Fibroblast of skin of right quadriceps (primary cell): ENCODE results near the gene CEACAM18.
"Not testable (repeated sequence)": the region's sequence is repeated elsewhere in the genome, so short reads cannot be mapped to it uniquely, and the experiment has no call there.

Source experiments
- DNase-seq: peaks from one replicate; pipeline ENCODE4 v3.0.0-alpha.2; 2013

Gene CEACAM18

DNA sequence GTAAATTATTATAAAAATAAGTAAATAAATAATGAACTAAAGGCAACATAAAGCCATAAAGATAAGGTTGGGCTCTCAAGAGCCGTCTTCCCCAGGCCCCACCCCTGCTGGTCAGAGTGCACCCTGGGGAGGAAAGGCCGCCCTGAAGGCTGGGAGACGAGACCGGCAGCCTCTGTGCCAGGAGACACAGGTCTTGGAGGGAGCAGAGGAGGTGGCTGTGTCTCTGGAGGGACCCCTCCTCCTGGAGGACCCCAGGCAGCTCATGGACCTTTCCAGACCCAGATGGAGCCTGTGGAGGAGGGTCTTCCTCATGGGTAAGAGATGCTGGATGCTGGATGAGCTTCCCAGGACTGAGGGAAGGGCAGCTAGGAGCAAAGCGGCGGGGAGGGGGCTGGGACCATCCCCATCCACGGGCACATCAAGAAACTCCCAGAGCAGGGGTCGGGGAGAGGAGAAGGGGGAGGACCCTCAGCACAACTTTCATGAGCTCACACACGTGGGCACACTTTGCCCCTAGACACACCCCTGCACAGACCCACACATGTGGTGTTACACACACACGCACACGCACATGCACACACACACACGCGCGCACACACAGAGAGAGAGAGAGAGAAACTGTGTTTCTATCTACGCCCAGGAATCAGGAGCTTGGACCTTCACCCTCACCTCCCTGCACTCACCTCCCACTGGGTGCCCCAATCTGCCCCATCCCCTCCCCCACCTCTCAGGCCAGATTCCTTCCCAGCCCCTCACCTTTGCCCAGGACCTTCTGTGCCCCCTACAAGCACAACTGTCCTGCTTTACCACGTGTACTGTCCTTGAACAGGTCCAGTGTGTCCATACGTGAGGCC lies at the start of gene CEACAM18:
Gene CEACAM18, plus strand, starts transcription at position 159 of the 854 bp plus-strand sequence.
- DNase-seq: no peak

DNA sequence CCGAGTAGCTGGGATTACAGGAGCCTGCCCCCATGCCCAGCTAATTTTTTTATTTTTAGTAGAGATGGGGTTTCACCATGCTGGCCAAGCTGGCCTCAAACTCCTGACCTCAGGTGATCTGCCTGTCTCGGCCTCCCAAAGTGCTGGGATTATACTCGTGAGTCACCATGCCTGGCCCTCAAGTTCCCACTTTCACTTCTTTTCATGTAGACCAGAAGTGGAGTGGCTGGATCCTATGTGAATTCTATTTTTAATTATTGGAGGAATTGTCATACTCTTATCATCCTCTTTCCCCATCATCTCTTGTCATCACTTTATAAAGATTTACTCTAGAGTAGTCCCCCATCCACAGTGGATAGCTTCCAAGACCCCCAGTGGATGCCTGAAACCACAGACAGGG lies 48.1 kb upstream of the CEACAM18 start:
- no peak for DNase-seq

DNA sequence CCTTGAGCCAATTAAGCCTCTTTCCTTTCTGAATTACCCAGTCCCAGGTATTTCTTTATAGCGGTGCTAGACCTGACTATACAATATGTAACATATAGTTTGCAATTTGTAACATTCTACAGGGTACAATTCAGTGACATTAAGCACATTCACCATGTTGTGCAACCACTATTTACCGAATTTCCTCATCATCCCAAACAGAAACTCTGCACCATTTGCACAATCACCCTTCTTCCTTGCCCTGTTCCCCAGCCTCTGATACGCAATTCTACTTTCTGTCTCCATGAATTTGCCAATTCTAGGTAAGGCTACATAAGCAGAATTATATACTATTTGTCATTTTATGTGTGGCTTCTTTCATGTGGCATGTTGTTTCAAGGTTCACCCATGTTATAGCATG lies 47.2 kb upstream of the CEACAM18 start:
- no peak for DNase-seq

DNA sequence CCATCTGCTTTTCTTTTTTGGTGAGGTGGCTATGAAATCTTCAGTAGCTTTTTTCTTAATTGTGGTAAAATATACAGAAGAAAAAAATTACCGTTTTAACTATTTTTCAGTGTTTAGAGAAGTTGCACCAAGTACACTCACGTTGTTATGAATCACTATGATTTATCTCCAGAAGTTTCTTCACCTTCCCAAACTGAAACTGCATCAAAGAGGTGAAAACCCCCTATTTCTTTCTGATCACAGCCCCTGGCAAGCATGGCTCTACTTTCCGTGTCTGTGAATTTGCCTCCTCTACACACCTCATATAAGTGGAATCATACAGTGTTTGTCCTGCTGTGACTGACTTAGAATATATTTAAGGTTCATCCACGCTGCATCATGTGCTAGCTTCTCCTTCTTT lies 45.3 kb upstream of the CEACAM18 start:
- DNase-seq: no peak

DNA sequence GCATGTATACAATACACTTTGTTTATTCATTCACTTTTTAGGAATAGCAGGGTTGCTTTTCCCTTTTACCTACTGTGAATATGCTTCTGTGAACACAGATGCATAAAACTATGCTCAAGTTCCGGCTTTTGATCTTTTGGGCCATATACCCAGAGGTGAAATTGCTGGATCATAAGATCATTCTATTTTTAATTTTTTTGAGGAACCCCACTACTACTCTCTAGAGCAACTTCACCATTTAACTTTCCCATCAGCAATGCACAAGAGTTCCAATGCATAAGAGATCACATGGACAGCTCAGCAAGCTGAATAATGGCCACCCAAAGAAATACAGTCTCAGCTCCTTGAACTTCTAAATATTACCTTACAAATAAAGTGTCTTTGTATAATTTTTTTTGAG lies 43.9 kb upstream of the CEACAM18 start:
- no peak for DNase-seq

DNA sequence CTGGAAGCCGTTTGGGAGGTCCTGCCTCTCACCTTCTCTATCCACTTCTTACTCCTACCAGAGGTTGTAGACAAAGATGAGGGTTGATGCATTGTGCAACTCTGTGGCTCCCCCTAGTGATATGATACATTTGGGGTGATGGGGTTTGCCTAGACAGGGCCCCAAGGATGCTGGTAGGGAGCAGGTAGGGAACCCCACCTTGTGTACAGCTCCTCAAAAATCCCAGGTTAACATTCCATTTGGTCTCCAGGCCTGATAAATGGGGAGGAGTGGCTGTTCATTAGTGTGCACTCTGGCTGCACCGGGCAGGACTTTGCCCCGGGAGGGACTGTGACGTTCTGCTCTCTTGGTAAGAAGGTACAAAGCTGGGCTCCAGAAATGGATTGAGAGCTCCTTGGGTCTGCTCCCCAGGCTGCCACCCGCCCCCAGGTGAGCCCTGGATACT lies 39.3 kb upstream of the CEACAM18 start:
- no peak for DNase-seq

DNA sequence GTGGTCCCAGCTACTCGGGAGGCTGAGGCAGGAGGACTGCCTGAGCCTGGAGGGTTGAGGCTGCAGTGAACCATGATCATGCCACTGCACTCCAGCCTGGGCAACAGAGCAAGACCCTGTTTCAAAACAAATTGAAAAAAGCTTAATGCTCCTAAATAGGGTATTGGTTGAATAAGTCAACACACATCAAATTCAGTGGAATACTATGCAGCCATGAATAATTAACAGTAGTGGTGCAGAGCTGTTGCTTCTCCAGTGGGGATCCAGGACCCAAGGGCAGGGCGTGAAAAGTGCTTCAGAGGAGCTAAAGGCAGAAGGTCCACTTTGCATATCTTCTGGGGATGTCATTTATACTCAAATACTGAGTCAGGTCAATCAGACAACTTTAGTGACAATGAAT lies 38.3 kb upstream of the CEACAM18 start:
- no peak for DNase-seq

DNA sequence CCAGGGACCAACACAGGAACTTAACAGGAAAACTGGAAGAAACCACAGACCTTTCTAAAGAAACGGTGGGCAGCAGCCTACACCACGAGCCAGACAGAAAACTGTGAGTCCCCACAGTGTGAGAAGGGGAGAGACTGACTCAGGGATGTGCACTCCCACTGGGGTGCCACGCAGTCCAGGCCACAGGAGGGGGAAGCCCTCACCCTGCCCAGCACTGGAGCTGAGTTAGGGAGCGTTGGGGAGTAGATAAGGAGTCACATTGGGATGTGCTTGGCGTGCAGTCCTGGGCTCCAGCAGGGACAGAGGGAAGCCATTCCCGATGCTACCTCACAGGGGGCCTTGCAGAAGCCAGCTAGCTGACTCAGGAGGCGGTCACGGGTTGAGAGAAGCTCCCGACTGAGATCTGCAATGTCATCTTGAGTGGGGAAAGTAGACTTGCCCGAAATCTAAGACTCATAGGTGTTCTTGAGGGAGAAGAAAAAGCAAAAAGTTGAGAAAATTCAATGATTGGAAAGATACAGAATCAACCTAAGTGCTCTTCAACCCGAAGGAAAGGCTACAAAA lies 37.4 kb upstream of the CEACAM18 start:
- DNase-seq: no peak

DNA sequence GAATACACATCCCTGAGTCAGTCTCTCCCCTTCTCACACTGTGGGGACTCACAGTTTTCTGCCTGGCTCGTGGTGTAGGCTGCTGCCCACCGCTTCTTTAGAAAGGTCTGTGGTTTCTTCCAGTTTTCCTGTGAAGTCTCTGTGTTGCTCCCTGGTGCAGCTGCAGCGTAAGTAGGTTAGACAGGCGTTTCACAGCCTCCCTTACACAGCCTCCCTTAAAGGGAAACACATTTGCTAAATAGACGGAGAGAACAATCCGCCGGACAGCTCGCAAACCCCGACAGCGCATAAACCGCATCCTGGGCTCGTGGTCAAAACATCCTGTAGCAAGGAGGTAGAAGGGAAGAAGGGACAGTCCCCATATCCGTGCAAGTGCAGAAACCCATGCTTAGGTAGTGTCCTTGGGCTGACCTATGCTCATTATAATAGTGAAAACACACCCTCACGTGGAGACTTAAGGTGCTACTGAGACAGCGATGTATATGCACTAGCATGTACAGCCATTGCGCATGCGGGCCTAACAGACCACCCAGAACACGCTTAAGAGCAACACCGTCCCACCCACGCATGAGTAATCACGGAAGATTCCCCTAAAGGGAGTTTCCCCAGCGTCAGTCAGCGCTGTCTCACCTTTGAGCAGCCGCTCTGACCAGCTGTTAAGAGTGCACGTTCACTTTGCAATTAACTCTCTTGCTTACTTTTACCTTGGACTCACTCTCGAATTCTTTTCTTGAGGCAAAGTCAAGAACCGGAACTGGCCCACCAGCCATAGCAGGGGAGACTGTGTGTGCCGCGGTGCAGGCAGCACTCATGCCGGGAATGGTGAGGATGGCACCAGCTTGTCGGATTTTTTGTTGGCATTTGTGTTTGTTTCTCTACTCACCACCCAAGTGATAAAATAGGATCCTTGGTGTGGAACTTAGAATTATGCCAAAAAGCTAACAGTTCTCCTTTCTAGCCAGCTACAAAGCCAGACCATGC lies 36.6 kb upstream of the CEACAM18 start:
- no peak for DNase-seq

DNA sequence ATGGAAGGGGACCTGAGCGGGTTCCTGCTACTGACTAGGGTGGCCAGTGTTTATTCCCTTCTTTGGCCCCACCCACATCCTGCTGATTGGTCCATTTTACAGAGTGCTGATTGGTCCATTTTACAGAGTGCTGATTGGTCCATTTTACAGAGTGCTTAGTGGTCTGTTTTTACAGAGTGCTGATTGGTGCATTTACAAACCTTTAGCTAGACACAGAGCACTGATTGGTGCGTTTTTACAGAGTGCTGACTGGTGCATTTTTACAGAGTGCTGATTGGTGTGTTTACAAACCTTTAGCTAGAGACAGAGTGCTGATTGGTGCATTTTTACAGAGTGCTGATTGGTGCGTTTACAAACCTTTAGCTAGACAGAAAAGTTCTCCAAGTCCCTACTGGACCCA lies 30.8 kb upstream of the CEACAM18 start:
- DNase-seq: not testable (repeated sequence)

DNA sequence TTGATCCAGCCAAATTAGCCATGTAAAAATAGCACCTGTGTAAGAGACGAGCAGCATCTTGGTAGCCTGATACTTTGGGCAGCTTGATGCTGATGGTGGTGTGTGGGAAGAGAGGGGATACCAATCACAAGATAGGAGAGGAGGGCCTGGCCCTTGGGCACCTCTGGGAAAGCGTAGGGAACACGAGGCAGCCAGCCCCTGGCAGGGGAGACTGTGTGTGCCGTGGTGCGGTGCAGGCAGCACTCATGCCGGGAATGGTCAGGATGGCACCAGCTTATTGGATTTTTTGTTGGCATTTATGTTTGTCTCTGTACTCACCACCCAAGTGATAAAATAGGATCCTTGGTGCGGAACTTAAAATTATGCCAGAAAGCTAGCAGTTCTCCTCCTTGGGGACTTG lies 30.3 kb upstream of the CEACAM18 start:
- DNase-seq: no peak

DNA sequence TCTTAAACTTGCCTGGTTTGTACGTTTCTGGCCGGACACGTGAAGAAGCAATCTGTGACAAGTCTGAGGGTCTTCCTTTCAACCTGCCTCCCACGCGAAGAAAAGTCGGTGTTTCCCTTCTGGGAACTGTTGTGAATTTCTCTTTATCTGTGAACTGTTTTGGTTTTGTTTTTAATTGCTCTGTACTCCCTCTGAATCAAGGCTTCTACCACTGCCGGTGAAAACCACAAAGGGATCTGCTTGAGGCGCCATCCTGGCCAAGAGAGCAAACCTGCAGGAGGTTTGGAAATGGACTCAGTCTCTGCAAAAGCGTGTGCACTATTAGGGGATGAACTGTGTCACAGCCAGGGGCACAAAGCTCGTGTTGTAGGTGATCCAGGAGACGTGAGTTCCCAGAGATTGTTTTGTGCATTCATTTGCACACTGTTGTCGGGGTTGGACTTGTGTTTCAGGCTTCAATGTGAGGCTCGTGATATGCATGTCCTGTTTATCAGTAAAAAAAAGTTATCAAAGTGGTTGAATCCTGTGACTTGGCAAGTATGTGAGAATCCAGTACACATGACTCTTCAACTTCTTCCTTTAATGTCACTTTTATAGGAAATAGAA lies 29.8 kb upstream of the CEACAM18 start:
- DNase-seq: no peak

DNA sequence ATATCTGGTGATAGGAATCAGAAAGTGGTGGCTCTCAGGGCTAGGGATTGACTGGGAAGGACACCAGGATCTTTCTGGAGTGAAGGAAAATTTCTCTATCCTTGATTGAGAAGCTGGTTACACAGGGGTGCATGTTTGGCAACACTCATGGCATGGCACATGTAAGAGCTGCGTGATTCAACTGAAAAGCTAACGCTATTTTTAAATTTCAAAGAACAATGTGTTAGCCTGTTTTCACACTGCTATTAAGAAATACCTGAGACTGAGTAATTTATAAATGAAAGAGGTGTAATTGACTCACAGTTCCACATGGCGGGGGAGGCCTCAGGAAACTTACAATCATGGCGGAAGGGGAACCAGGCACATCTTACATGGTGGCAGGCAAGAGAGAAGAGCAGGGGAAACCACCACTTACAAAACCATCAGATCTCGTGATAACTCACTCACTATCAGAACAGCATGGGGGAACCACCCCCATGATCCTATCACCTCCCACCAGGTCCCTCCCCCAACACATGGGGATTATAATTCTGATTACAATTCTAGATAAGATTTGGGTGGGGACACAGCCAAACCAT lies 27.5 kb upstream of the CEACAM18 start:
- DNase-seq: no peak

DNA sequence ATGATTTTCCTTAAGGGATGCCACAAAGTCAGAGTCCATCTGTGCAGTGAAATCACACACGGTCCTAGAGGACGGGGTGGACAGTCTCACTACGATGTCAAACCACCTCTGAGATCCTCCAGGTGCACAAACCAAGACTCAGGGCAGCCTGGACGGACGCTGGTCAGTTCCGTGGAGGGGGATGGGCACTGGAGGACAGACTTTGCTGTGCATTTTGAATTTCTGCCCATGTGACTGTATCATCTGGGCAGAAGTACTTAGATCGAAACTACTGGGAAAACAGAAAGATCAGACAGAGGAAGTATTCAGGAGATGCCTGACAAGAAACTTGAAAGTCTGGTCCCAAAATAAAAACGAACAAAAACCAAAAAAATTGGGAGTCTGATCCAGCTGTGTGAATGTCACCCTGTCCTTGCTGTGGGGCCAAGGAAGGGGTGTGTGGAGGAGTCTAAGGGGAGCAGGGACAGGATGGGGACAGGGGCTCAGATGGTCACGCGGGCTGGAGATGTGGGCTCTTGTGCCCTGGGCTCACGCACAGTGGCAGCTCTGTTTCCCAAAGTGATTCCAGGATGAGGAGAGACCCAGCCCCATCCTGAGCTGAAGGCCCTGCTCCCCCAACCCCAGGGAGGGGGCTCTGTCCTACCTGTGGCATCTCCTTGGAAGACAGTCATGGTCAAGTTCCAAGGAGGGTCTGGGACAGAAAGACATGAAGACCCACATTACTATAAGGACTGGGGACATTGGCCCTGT lies 21.6 kb upstream of the CEACAM18 start:
- DNase-seq: no peak

DNA sequence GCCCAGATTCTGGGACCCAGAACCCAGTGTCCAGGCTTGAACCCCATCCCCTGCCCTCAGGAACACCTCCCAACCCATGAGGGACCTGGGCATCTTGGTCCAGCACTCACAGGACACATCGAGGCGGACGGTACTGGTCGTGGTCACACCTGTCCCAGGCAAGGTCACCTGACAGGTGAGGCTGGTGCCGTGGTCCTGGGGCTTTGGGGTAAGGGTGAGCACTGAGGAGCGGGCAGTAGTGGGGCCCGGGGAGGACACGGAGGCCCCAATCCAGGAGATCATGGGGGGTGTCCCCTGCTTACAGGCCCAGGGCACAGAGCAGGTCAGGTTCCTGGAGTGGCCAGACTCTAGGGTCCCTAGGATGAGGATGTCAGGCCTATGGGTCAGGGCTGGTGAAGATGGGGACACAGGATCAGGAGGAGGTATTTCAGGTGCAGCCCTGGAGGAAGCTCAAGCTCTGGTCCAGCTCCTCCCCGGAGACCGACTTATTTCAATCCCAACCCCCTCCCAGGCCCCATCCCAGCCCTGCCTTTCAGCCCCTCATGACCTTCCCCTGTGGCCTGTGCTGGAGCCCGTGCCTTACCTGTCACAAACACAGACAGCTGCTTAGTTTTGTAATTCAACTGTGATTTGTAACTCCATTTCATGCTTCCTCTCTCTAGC lies 20.9 kb upstream of the CEACAM18 start:
- no peak for DNase-seq

DNA sequence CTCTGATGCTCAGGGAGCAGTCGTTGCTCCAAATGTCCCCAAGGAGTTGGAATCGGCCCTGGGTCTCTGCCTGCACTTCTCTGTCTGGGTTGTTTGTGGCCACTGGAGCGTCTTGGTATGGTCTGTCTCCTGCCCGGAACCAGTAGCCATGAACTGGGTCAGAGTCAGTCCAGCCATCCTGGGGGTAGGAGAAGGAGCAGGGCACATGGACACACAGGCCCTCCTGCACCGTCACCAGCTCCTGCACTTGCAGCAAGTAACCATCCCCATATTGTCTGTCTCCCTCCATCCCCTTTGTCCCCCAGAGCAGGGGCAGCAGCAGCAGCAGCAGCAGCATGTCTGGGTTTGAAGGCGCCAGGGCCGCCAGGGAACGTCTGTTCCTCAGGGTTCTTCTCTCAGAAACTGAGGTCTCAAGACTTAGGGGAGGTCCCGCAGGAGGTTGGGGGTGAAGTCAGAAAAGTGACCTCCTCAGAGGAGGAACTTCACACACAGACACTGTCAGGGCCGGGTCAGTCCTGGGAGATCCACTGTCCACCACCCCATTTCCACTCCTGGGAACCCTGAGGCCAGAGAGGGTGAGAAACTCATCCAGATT lies 20.2 kb upstream of the CEACAM18 start, which contains the start of gene SIGLEC8:
Gene SIGLEC8, minus strand, starts transcription at position 404 of the 595 bp plus-strand sequence. Its CDS starts 67 bp downstream, at position 337.
- DNase-seq: no peak

DNA sequence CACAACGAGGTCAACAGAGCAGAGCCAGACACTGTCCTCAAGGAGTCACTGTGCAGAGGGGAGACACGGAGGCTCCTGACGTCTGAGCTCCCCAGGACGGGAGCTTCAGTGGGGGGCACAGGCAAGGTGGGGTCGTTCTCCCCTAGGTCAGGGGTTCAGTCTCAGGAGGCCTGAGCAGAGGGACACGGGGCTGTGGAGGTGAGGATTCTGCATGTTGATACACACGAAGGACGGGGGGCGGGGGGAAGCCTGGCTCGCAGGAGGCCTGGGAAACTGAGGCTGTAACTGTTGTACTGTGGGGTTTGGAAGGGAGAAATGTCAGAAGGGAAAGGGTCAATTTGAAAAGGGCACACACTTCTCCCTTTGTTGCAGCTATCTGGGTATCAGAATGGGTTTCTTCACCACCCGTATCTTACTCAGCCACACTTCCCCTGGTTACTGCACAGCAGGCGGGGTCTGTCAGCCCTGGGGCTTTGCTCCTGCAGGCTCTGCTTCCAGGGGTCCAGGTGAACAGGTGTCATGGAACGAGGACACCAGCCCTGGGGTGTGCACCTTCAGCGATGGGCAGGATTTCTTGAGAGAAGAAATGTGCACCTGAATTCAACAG lies 19.3 kb upstream of the CEACAM18 start:
- no peak for DNase-seq

DNA sequence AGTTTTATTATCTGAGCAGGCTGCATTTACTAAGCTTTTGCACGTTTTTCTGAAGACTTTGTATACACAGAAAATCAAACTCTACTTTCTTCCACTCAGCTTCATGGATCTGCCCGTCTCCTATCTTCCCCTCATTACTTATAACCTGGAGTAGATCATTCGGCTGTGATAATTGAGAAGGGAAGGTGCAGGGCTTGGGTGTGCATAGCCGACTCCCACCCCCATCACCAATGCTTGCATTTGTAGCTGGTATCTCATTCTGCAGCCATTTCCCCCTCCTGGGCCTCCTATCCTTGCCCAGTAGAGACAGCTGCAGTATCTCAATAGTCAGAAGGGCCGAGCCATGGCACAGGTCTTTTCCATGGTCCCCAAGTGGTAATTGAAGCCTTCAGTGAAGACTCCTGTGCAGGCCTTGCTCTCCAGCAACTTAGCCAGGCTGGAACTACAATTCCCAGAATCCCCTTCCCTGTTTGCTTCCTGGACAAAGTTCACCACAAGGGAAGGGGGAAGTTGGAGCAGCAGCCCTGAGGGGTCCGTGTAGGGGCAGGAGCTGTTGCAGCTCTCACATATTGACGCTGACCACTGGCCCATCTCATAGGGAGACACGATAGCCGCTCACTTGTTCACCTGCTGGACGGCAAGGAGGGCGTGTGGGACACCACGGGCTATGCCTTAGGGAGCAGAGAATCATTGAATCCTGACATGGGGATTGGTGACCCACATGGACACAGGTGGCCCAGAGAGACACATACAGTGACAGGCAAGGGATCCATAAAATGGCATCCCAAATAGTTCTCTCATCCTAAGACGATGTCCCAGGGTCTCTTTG lies 18.0 kb upstream of the CEACAM18 start:
- no peak for DNase-seq

DNA sequence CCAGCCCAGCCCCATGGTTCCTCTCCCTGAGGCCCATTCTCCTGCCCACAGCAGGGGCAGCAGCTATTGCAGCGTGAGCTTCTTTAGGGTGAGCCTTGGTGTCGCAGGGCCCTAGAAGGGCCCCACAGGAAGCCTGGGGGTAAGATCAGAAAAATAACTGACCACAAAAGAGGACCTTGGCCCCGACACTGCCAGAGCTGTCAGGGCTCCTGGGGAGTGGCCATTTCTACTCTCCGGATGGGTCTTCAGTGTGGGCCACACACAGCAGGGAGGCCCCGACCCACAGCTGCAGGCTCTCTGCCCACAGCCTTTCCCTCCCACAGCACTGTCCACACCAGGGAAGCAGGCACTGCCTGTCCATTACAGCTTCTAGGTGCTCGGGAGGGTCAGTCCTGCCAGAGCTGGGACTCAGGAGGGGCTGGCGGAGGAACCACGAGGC lies 16.6 kb upstream of the CEACAM18 start:
- DNase-seq: no peak
